ENCODE data around the gene ALX4.

ALX4 gene

GRCh38 chr11:44286911-44287310, 23.0 kb downstream of the ALX4 start:
- POLR2A ChIA-PET: no interaction called here
- no peak for DNase-seq (ENCODE audit: extremely low spot score)
- CTCF ChIA-PET: interaction anchor here (0.9 to 2.0 kb wide), 4 partner anchors 12 to 252 kb away, joined by 3 to 6 read pairs (median 3); no protein-coding TSS in a partner anchor
- TF ChIP-seq CTBP1 (IDR thresholded peaks at IDR 0.05; ENCODE audit: borderline replicate concordance): no peak
- TF ChIP-seq HDGF (IDR thresholded peaks at IDR 0.05; ENCODE audit: borderline replicate concordance): no peak
- TF ChIP-seq SUZ12 (IDR thresholded peaks at IDR 0.05): no peak
- TF ChIP-seq BHLHE40 (IDR thresholded peaks at IDR 0.05; ENCODE audit: borderline replicate concordance): no peak
- TF ChIP-seq LEF1 (IDR thresholded peaks at IDR 0.05; ENCODE audit: borderline replicate concordance): no peak
- TF ChIP-seq FOXA1 (IDR thresholded peaks at IDR 0.05): no peak
- TF ChIP-seq SP1 (IDR thresholded peaks at IDR 0.05): no peak
- no peak for TF ChIP-seq L3MBTL2 (conservative IDR thresholded peaks at IDR 0.05)
- TF ChIP-seq FOXM1 (IDR thresholded peaks at IDR 0.05; ENCODE audit: borderline replicate concordance): no peak

GRCh38 chr11:44286268-44286880, 23.6 kb downstream of the ALX4 start:
- TF ChIP-seq HDGF (IDR thresholded peaks at IDR 0.05; ENCODE audit: borderline replicate concordance) (no peak), SUZ12 (IDR thresholded peaks at IDR 0.05) (no peak), FOXA1 (IDR thresholded peaks at IDR 0.05) (no peak), NFRKB (IDR thresholded peaks at IDR 0.05) (no peak), TARDBP (IDR thresholded peaks at IDR 0.05) (no peak), LEF1 (IDR thresholded peaks at IDR 0.05; ENCODE audit: borderline replicate concordance) (no peak), FOXM1 (IDR thresholded peaks at IDR 0.05; ENCODE audit: borderline replicate concordance) (no peak), ELF4 (IDR thresholded peaks at IDR 0.05) (no peak), SP1 (IDR thresholded peaks at IDR 0.05) (no peak), FOXK2 (IDR thresholded peaks at IDR 0.05) (no peak), ZNF384 (IDR thresholded peaks at IDR 0.05) (no peak), PKNOX1 (IDR thresholded peaks at IDR 0.05) (no peak), CTBP1 (IDR thresholded peaks at IDR 0.05; ENCODE audit: borderline replicate concordance) (no peak)
- ChIA-PET POLR2A (no interaction called here), CTCF (interaction anchor here (0.6 to 2.0 kb wide), 10 partner anchors 12 to 253 kb away, joined by 3 to 9 read pairs (median 4); no protein-coding TSS in a partner anchor)
- DNase-seq (ENCODE audit: extremely low spot score): peak; percentile 82

- ChIA-PET CTCF (interaction anchor here (0.6 to 2.0 kb wide), 8 partner anchors 12 to 238 kb away, joined by 3 to 9 read pairs (median 4); no protein-coding TSS in a partner anchor), POLR2A (no interaction called here)
- TF ChIP-seq ZNF384 (IDR thresholded peaks at IDR 0.05) (no peak), L3MBTL2 (conservative IDR thresholded peaks at IDR 0.05) (no peak), SP1 (IDR thresholded peaks at IDR 0.05) (no peak), FOXM1 (IDR thresholded peaks at IDR 0.05; ENCODE audit: borderline replicate concordance) (no peak), ARNT (IDR thresholded peaks at IDR 0.05) (no peak)
- no peak for DNase-seq (ENCODE audit: extremely low spot score)
Observed at GRCh38 chr11:44285756-44286155, 24.2 kb downstream of the ALX4 start.

GRCh38 chr11:44282620-44283019, 27.3 kb downstream of the ALX4 start:
- ChIA-PET CTCF (no interaction called here), POLR2A (no interaction called here)
- TF ChIP-seq CTBP1 (IDR thresholded peaks at IDR 0.05; ENCODE audit: borderline replicate concordance) (no peak), ARNT (IDR thresholded peaks at IDR 0.05) (no peak), FOXK2 (IDR thresholded peaks at IDR 0.05) (no peak), PKNOX1 (IDR thresholded peaks at IDR 0.05) (no peak)
- DNase-seq (ENCODE audit: extremely low spot score): no peak

- POLR2A ChIA-PET: no interaction called here
- no peak for DNase-seq (ENCODE audit: extremely low spot score)
- TF ChIP-seq PKNOX1 (IDR thresholded peaks at IDR 0.05) (no peak), FOXM1 (IDR thresholded peaks at IDR 0.05; ENCODE audit: borderline replicate concordance) (no peak), SUZ12 (IDR thresholded peaks at IDR 0.05) (no peak), L3MBTL2 (conservative IDR thresholded peaks at IDR 0.05) (no peak), FOXA1 (IDR thresholded peaks at IDR 0.05) (no peak), NFRKB (IDR thresholded peaks at IDR 0.05) (no peak), ELF4 (IDR thresholded peaks at IDR 0.05) (no peak), SP1 (IDR thresholded peaks at IDR 0.05) (no peak), ZNF384 (IDR thresholded peaks at IDR 0.05) (no peak), BHLHE40 (IDR thresholded peaks at IDR 0.05; ENCODE audit: borderline replicate concordance) (no peak), TARDBP (IDR thresholded peaks at IDR 0.05) (no peak), CTBP1 (IDR thresholded peaks at IDR 0.05; ENCODE audit: borderline replicate concordance) (no peak), FOXK2 (IDR thresholded peaks at IDR 0.05) (no peak), LEF1 (IDR thresholded peaks at IDR 0.05; ENCODE audit: borderline replicate concordance) (no peak)
- CTCF ChIA-PET: no interaction called here
Observed at GRCh38 chr11:44281151-44281550, 28.8 kb downstream of the ALX4 start.

- TF ChIP-seq ZNF384 (IDR thresholded peaks at IDR 0.05) (no peak), BHLHE40 (IDR thresholded peaks at IDR 0.05; ENCODE audit: borderline replicate concordance) (no peak), CTBP1 (IDR thresholded peaks at IDR 0.05; ENCODE audit: borderline replicate concordance) (no peak), SUZ12 (IDR thresholded peaks at IDR 0.05) (no peak), NFRKB (IDR thresholded peaks at IDR 0.05) (no peak), PKNOX1 (IDR thresholded peaks at IDR 0.05) (no peak), LEF1 (IDR thresholded peaks at IDR 0.05; ENCODE audit: borderline replicate concordance) (no peak), FOXK2 (IDR thresholded peaks at IDR 0.05) (no peak), TARDBP (IDR thresholded peaks at IDR 0.05) (no peak), L3MBTL2 (conservative IDR thresholded peaks at IDR 0.05) (no peak), ELF4 (IDR thresholded peaks at IDR 0.05) (no peak), HDGF (IDR thresholded peaks at IDR 0.05; ENCODE audit: borderline replicate concordance) (no peak), SP1 (IDR thresholded peaks at IDR 0.05) (no peak), FOXA1 (IDR thresholded peaks at IDR 0.05) (no peak), FOXM1 (IDR thresholded peaks at IDR 0.05; ENCODE audit: borderline replicate concordance) (no peak), ARNT (IDR thresholded peaks at IDR 0.05) (no peak)
- CTCF ChIA-PET: interaction anchor here (1.1 kb wide), 1 partner anchor 258 kb away, joined by 3 read pairs; no protein-coding TSS in a partner anchor
- POLR2A ChIA-PET: no interaction called here
- DNase-seq (ENCODE audit: extremely low spot score): no peak
Observed at GRCh38 chr11:44280257-44280656, 29.7 kb downstream of the ALX4 start.
